HUES64 (cell line): ENCODE data around the gene ZMYM3.

ENCODE experiments used
- H3K27ac ChIP-seq: 2 replicates; pipeline ENCODE4 v1.7.0; 2013; ENCODE audit warnings: low read depth, low read length, inconsistent platforms
- H3K27me3 ChIP-seq: 2 replicates; pipeline ENCODE4 v1.6.1; 2013; ENCODE audit warnings: mild to moderate bottlenecking, low read length; ENCODE audit not compliant: insufficient read depth
- H3K36me3 ChIP-seq: 2 replicates; pipeline ENCODE4 v1.6.1; 2013; ENCODE audit warnings: mild to moderate bottlenecking, low read length; ENCODE audit not compliant: insufficient read depth
- H3K4me1 ChIP-seq: 2 replicates; pipeline ENCODE4 v1.6.1; 2013; ENCODE audit warnings: mild to moderate bottlenecking, low read length, moderate library complexity; ENCODE audit not compliant: insufficient read depth
- H3K4me3 ChIP-seq: 2 replicates; pipeline ENCODE4 v1.5.1; 2013; ENCODE audit warnings: mild to moderate bottlenecking, low read length, moderate library complexity
- H3K9ac ChIP-seq: 2 replicates; pipeline ENCODE4 v1.6.1; 2013; ENCODE audit warnings: mild to moderate bottlenecking, low read depth, low read length
- H3K9me3 ChIP-seq: 2 replicates; pipeline ENCODE4 v1.6.1; 2013; ENCODE audit warnings: low read depth, low read length; ENCODE audit not compliant: insufficient read depth
- WGBS: fragments of 150-250, 120-280 bp; methylation state at CpG from one replicate; pipeline ENCODE4 v1.1.7; 2013; ENCODE audit warnings: missing lambda C conversion rate; 5-methylcytosine and 5-hydroxymethylcytosine counted together

The ZMYM3 gene

GRCh38 chrX:71199252-71200008 is 54.5 kb downstream of the ZMYM3 start:
- Histone ChIP-seq H3K4me1 (peaks cover 11% of the 10 kb centered on the region), H3K9me3 (no peaks in the 10 kb centered on the region), H3K36me3 (no peaks in the 10 kb centered on the region), H3K9ac (no peak overlapping the region), H3K4me3 (no peak overlapping the region), H3K27me3 (no peaks in the 10 kb centered on the region), H3K27ac (no peak overlapping the region)
- 92% methylated on average over 7 of the region's 7 CpGs for WGBS

- Histone ChIP-seq H3K27me3 (no peaks in the 10 kb centered on the region), H3K36me3 (no peaks in the 10 kb centered on the region), H3K9me3 (no peaks in the 10 kb centered on the region), H3K9ac (no peak overlapping the region), H3K4me1 (peaks cover 11% of the 10 kb centered on the region), H3K4me3 (no peak overlapping the region), H3K27ac (no peak overlapping the region)
- WGBS, result 88% methylated on average over 3 of the region's 3 CpGs
Measured at GRCh38 chrX:71198066-71198465, 55.9 kb downstream of the ZMYM3 start.

DNA sequence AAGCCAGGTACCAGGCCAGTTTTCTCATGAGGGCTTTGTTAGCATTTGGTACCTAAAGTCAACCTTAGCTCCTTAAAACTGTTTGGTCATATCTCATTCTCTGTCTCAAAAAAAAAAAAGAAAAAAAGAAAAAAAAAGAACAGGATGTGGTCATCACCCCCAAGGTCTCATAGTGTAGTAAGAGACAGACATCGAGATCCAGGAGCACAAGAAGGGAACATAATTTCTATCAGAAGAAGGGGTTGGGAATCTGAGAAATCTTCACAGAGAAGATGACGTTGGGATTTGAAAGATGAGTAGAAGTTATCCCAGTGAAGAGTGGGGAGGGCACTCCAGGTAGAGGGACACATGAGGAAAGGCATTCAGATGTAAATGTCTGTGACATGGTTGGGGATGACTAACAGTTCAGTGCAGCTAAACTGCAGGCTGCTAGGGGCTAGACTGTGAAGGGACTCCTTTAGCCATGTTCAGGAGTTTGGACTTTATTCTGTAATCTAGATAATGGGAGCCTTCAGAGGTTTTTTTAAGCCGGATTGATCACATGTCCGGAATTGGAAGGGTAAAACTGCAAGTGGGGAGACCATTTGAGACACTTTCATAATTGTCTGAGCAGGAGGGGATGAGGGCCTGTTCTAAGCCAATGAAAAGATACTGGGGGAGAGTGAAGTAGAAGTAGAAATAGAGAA is 57.8 kb downstream of the ZMYM3 start:
- H3K9ac ChIP-seq, result peak overlapping the region; percentile 31; the same call in 1 of the 2 replicates
- H3K9me3 ChIP-seq, result no peaks in the 10 kb centered on the region
- H3K4me3 ChIP-seq, result no peak overlapping the region
- peak overlapping the region; percentile 68; the same call in 1 of the 2 replicates for H3K27ac ChIP-seq
- peaks cover 11% of the 10 kb centered on the region for H3K4me1 ChIP-seq
- WGBS, result 27% methylated on average over 4 of the region's 4 CpGs
- no peaks in the 10 kb centered on the region for H3K27me3 ChIP-seq
- no peaks in the 10 kb centered on the region for H3K36me3 ChIP-seq

DNA sequence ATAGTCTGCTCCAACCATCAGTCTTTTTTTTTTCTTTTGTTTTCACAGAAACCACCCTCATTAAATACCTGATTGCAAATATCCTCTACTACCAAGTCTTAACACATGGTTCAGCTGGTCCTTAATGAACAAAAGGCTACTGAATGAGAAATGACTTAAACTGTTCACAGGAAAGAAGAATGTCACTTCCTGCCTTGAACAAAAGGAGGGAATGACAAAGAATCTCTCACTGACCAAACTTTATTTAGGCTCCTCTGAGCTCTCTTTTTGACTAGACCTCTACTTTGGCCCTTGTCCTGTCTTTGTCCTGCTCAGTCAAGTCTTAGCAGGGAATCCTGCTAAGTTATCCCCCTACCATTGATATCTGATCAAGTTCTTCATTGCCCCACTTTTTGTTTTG is 62.7 kb downstream of the ZMYM3 start:
- no peaks in the 10 kb centered on the region for H3K9me3 ChIP-seq
- no peak overlapping the region for H3K4me3 ChIP-seq
- peaks cover 10% of the 10 kb centered on the region for H3K4me1 ChIP-seq
- no peaks in the 10 kb centered on the region for H3K27me3 ChIP-seq
- no peaks in the 10 kb centered on the region for H3K36me3 ChIP-seq
- no peak overlapping the region for H3K9ac ChIP-seq
- H3K27ac ChIP-seq, result peak overlapping the region; percentile 83; the same call in 1 of the 2 replicates
